ENCODE data around the gene STARD3.
A peak's percentile ranks its signal among the peaks of the same experiment; 100 is the strongest.

STARD3 gene

DNA sequence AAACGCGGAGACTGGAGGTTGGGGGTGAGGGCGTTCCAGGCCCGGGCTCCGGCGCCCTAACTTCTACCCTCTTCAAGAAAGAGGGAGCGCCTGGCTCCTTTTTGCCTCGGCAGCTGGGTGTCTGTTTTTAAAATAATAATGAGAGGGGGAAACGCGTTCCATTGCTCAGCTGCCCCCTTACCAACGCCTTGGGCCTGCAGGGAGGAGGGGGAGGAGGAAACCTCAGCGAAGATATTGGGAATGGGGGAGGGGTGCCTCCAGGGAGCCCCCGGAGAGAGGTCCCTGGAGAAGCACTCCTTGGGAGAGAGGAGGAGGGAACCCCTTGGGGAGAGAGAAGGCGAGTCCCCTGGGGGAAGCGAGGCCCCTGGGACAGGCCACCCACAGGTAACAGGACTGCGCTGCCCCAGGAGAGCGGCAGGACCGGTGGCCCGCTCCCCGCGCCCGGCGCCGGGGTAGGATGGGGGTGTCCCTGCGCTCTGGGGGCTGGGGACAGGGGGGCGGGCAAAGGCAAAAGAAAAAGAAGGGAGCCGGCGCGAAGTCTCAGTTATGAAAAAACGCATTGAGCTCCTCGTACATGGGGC, 31.9 kb upstream of the STARD3 start:
- DNase-seq, result no peak

DNA sequence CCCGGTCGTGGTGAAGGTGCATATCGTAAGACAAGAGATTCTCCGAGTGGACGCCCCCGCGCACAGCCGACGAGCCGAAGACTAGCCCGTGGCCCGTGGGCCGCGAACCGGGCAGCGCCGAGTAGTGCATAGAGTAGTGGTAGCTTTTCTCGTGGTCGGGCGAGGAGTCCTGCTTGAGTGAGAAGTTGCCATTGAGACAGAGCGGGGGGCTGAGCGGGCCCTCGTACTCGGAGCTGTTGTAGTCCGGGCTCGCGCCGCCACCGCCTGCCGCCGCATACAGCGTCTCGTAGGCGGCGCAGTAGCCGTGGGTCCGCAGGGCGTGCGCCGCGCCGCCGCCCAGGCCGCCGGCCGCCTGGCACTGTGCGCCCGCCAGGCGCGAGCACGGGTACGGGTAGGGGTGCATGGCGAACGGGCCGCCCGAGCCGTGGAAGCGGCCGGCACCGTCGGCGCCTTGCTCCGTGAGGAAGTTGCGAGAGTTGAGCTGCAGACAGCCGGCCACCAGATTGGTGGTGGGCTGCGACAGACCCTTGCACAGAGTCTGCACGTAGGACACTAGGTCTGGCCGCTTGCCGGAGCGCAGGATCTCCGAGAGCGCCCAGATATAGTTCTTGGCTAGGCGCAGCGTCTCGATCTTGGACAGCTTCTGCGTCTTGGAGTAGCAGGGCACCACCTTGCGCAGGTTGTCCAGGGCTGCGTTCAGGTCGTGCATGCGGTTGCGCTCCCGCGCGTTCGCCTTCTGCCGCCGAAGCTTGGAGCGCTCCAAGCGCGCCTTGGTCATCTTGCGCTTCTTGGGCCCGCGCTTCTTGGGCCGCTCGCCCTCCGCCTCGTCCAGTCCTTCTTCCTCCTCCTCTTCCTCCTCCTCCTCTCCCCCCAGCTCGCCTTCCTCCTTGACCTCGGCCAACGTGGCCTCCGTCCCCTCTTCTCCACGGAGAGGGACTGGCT, 31.2 kb upstream of the STARD3 start:
- no peak for DNase-seq

DNA sequence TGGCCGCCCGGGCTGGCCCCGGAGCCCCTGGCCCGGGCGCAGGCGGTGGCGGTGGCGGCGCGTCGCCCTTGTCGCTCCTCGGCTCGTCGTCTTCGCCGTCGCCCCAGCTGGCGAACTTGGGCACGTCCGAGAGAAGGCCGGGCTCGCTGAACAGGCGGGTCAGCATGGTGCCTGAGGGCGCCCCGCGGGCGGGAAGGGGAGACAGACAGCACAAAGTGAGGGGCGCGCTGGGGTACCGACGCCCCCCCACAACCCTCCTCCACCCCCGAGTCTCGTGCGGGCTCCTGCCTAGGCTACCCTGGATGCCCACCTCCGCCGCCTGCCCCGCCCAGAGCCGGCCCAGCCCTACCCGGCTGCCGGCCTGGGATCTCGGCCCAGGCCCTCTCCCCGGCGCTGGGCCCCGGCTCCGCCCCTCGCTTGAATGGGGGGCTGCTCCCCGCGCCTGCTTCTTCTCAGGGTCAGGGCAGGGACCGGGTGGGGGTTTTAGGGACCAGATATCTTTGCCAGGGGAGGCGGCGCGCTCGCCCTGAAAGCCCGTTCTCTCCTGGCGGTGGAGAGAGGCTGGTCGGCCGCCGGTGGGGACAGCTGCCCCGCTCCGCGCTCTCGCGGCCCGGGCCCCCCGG, 30.4 kb upstream of the STARD3 start:
- no peak for DNase-seq

DNA sequence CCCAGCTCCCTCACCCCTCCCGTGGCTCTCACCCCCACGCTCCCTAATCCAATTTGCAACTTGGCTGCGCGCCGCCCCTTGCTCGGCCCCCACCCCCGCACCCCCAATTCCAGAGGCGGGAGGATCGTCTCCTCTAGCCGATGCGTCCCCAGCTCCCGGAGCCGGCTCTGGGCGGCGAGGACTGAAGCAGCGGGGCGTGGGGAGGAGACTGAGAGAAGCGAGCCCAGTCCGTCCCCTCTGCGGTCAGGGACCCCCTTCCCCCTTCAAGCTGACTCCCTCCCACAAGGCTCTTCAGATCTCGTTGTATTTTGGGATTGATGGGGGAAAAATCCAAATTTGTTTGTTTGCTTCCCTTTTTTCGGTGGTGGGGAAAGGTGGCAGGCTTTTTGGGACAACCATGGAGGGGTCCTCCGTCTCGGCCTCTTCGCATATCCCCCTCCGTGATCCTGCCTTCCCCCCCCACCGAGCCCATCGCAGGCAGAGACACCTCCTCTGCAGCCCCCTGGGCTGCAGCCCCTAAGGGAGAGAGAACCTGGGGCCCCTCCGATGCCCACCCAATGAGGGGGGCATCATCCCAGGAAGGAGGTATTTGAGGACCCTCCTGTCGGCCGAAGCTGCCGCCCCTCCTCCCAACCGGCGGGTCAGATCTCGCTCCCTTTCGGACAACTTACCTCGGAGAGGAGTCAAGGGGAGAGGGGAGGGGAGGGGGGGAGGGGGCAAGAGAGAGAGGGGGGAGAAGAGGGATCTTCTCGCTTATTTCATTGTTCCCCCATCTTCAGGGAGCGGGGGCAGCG, 29.7 kb upstream of the STARD3 start:
- DNase-seq, result no peak

DNA sequence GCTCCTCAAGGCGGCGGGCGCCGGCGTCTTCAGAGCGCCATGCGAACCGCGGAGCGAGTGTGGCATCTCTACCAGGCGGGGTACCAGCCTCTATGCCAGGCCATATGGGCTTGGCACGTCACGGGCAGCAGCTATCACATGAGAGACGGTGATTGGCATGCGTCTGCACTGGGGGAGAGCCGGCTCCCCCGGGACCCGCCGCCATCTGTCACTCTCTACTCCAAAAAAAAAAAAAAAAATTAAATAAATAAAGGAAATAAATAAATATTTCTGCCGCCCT, 29.2 kb upstream of the STARD3 start, which contains the start of gene NEUROD2:
Gene NEUROD2, minus strand, starts transcription at position 70 of the 280 bp plus-strand sequence. CDS start 1,321 bp downstream, outside the sequence.
- DNase-seq, result no peak

DNA sequence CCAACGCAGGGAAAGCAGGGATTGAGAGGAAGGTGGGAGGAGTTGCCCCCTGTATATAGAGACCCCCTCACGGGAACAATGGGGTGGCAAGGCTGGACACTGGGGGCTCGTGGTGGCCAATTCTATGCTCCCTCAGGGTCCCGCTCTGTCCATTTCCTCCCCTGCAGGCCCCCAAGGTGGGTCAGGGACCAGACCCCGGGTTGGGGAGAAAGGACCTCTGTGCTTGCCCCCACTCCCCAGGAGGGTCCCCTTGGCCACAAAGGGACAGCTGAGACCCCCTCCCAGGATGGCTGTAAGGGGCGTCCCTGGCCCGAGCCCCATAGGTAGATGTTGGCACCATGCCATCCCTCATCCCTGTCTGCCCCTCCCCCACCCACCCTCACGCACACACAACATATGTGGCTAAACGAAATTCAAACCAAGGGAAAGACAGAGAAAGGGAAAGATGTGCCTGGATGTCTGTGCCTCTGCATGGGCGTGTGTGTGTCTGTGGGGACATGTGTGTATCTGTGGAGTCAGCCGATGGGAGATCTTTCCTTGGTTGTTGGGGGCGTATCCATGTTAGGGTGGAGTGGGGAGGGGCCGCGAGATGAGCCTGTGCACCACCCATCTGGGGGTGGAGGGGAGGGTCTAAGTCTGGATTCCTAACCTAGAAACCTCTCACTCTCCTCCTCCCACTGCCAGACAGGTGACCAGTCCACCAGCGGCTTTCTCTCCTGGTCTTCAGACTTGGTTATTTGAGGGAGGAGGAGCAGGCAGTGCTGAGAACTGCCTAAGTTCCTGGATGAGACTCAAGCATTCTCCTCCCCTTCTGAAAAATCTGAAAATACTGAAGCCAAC, 28.6 kb upstream of the STARD3 start:
- DNase-seq, result no peak

DNA sequence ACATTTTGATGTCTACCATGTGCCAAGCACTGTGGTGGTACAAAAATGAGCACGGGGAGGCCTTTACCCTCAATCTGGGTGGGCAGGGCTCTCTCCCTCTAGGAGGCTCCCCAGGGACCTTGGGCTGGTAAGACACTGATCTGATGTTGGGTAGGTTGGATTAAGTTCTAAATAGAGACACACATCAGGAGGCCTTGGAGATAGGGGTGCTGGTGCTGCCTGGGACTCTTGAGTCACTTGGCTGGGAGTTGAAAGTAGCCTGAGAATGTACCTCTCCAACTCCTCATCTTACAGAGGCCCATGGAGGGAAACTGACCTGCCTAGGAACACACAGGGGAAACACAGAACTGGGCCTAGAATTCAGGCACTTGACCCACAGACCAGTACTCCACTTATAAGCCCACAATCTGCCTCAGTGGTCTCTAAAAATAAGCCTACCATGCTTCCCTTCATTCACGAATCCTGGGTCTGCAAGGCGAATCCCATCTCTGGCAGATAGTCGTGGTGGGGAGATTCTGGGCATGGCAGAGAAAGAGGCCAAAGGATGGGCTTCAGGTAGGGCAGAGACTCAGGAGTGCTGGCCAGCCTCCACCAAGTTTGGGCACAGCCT, 27.4 kb upstream of the STARD3 start:
- no peak for DNase-seq

DNA sequence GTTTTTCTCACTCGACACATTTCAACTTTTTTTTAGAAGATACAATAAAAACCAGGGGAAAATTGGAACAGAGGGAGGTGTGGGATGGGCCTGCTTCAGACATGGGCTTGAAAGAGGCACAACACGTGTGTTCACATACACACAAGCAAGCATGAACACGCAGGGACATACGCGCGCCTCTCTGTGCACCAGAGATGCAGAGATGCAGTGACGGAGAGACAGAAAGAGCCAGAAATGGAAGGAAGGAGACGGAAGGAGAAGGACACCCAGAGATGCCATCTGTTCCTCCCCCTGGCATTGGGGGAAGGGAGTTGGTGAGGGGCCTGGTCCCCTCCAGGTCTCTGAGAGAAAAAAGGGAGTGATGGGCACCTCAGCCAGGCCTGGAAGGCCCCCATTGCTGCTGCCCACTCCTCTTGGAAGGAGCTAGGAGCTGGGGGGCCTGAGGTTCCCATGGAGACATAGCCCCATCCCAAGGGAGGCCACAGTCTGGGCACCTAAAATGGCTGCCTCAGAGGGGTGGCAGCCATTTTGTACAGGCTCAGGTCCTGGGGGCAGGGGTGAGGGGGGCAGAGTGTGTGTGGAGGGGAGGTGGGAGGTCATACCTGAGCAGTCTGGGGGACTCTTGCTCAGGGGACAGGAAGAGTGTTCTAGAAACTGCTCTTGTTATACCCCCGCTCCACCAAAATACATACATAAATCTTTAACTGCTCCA, 25.4 kb upstream of the STARD3 start:
- DNase-seq, result no peak

DNA sequence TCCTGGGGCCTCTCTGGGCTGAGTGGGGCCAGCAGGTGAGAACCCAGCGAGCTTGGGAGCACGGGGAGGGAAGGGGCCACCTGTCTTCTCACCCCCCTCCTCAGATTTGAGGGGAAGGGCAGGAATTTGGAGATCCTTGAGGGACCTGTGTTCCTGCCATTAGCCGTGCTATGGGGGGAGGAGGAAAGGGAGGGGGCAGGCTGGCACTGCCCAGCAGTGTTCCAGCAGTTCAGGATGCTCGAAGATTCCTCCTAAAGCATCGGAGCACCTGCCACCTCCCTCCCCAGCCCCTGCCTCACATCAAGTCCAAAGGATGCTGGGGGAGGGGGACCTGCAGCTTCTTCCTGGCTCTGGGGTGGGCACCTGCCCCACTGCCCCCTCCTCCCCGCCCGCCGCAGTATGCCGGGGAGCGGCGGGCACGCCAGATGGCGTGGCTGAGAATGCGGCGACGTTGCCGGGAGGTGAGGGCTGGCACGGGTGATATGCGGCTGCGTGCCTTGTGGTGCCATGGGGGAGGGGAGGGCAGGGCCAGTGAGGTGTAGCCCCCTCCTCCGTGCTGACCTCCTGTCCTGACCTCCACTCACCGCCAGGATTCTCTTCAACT, 24.6 kb upstream of the STARD3 start:
- DNase-seq, result no peak

DNA sequence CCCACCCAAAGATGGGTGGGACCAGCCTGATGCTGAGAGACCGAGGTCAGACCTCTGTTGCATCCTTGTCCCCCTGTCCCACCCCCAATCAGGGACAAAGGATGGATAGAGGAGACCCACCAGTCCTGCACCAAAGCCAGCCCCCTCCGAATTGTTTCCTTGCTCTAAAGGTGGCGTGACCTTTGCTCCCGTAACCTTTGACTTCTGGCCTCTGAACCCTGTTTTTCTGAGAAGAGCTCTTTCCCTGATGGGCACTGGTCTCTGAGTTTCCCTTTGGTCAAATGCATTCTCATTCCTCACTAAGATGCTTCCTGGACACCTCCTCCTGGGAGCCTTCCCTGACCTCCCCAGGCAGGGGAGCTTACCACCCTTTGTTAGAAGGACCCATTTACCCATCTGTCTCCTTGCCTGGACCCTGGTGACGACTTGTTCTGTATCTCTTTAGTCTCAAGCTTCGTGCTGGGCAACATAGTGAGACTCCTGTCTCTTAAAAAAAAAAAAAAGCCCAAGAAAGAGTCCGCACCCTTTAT, 23.9 kb upstream of the STARD3 start:
- no peak for DNase-seq

DNA sequence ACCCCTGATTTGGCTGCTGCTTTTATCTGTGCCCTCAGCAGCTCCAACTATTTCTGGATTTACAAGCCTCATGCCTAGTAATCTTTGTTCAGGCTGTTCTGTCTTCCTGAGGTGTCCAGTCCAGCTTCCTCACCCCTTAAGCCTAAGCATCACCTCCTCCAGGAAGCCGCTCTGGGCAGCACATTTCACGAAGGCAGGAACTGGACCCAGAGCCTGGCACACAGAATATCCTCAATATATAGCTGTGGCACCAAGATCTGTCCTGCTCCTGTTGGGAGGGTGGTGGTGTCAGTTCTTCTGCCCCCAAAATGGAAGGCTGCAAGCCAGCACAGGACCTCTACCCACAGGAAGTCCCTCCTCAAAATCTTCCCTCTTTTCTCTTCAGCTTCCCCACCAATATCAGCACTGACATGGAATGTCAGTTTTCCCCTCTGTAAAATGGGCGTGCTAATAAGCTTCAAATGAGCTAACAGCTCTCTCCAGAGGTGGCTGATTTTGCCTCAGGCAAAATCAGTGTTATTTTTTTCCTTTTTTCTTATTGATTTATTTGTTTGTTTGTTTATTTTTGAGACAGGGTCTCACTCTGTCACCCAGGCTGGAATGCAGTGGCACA, 22.3 kb upstream of the STARD3 start:
- DNase-seq, result no peak

DNA sequence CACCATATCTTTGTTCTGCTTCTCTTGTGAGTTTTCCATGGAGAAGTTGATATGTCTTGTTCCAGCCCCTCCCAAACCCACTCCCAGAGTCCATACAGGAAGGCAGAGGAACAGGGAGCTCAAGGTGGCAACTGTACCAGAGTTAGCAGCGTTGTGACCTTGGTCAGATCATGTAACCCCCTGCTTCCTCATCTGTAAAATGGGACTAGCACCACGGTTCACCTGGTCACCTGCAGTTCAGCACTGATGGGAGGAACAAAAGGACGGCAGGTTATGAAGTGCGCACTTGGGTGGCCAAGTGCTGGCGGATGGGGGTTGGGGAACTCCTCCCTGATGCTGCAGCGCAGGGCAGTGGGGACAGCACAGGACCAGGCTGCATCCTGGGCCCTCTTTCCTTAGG, 21.5 kb upstream of the STARD3 start:
- no peak for DNase-seq

DNA sequence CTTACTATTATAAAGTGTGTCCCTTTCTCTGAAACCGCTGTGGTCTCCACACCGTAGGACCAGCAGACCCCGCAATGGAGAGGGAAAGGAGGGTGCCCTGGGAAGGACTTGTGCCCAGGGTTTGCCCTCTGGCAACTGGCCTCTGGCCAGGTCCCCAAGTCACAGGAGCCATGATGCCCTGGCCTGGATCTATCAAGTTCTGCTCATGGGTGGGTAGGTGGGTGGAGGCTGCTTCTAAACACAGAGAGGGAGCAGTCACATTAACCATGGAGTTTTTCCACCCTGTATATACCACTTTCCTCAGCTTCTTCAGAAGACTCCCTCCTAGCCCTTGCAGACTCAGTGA, 19.9 kb upstream of the STARD3 start:
- no peak for DNase-seq

DNA sequence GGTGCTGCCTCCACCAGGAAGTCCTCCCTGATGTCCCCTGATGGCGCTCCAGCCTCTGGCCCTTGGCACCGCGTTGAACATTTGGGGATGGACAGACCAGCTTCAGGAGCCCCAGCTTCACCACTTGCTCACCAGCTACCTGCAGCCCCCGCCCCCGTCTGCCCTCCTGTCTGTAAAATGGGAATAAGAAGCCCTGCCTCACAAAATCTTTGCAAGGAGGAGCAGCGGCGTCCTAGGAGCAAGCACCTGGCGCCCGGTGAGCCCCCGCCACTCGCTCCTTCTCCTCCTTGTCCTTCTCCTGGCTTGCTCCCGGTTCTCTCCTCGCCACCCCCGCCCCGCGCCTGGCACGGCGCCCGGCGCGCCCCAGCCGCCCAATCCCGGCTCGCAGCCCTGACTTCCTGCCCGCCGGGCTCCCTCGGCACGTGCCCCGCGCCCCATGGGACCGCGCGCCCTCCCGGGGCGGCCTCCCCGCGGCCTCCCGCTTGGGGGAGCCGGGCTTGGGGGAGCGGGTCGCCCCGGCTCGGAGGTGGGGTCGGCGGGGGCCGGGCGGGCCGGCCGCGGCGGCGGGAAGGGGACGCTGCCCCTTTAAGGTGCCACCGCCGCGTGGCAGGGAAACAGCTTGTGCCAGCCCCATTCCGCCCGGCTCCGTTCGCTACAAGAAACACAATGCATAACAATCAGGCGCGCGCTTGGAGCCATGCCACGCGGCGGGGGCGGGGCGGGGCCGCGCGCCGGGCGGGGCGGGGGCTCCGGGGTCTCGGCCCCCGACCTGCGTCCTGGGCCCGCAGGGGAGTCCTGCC, 19.3 kb upstream of the STARD3 start:
- peak; percentile 56 for DNase-seq

DNA sequence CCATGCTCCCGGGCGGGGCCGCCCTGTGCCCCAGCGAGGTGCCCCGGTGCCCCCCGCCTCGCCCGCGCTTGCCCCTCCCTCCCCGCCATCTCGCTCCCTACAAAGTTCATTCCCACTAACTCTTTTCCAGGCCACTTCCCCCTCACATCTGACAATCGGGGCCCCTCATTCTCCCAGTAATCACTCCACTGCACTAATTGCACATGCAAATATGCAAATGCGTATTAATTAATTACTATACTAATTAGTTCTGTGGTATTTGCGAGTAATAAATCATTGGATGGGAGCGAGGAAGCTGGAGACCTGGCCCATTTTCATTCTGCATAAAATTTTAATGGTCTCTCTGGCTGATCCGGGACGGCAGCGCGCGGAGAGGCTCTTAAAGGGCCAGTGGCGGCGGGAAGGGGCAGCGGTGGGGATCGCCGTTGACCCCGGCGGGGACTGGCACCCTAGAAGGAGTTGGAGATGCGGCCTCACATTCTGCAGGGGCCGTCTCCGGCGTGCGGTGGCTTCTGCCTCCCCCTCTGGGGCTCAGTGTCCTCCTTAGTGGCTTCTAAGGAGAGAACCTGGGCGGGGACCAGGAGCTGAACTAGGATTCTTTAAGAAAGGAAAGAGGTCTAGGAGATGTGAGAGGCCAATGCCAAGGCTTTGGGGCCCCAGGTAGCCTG, 18.6 kb upstream of the STARD3 start:
- no peak for DNase-seq

DNA sequence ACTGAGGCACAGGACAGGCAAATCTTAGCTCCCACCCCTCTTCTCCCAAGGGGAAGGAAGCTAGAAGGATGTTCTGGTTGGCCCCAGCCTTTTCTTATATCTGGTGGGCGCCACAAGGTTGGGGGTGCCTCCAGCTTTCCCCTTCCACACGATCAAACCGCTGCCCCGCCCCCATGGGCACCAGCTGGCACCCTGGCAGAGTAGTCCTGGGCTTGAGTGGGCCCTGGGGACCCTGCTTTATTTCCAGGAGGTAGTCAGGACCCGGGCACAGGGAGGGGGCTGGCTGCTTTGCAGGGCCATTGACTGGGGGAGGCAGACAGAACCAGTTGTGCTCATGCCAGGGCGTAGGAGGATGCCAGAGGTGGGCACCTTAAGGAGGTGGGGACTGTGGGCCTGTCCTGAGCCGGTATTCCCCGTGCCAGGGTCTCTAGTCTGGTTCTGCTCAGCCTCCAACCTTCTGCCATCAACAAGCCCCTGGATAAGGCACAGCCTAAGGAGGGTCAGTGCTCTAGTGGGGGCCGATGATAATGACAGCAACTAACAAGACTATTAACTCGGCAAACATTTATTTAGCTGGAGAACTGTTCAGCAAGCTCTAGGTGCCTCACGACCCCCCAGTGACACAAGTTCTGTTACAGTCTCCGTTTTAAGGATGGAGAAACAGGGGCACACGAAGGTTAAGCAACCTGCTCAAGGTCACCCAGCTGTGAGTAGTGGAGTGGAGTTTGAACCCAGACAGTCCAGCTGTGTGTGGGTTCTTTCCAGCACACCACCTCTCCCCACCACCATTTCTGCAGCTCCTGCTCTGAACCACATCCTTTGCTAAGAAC, 17.8 kb upstream of the STARD3 start:
- no peak for DNase-seq

DNA sequence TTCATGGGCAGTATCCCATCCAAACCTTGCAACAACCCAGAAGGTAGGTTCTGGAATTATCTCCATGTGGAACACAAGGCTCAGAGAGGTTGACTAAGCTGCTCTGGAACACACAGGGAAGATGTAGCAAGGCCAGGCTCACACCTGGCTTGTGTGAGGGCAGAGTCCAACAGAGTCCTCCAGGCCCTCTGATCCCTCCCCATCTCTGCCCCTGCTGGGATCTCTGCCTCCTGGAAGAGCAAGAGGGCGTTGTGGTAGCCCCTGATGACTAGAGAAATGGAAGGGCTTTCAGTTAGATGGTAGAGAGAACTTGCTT, 17.2 kb upstream of the STARD3 start:
- DNase-seq, result no peak
